GM21619 (cell line): Measurements from ENCODE around the gene KCNQ1OT1.

Experiments
- ATAC-seq: cut with Tn5 transposase; IDR thresholded peaks from one replicate; pipeline ENCODE4 v1.9.1; 2021; ENCODE audit not compliant: unreplicated experiment

The KCNQ1OT1 gene

GRCh38 chr11:2703363-2704141 is 3.8 kb upstream of the KCNQ1OT1 start:
- no peak for ATAC-seq

- no peak for ATAC-seq
Observed at GRCh38 chr11:2702771-2703362, 3.1 kb upstream of the KCNQ1OT1 start.

GRCh38 chr11:2701898-2702434 is 2.2 kb upstream of the KCNQ1OT1 start:
- ATAC-seq, result no peak

GRCh38 chr11:2701230-2701629 is 1.4 kb upstream of the KCNQ1OT1 start:
- no peak for ATAC-seq

- ATAC-seq, result no peak
Observed at GRCh38 chr11:2700415-2701211, 819 bp upstream of the KCNQ1OT1 start.

- ATAC-seq, result no peak
Observed at GRCh38 chr11:2699185-2699530, 636 bp downstream of the KCNQ1OT1 start.

GRCh38 chr11:2698386-2699184 is 1.2 kb downstream of the KCNQ1OT1 start:
- ATAC-seq, result no peak

- ATAC-seq, result no peak
Observed at GRCh38 chr11:2697866-2698265, 1.9 kb downstream of the KCNQ1OT1 start.

- ATAC-seq, result no peak
Observed at GRCh38 chr11:2696455-2696854, 3.3 kb downstream of the KCNQ1OT1 start.

- ATAC-seq, result no peak
Observed at GRCh38 chr11:2694995-2695939, 4.5 kb downstream of the KCNQ1OT1 start.

GRCh38 chr11:2694495-2694894 is 5.3 kb downstream of the KCNQ1OT1 start:
- no peak for ATAC-seq

GRCh38 chr11:2693271-2694261 is 6.2 kb downstream of the KCNQ1OT1 start:
- ATAC-seq, result no peak

GRCh38 chr11:2691991-2692875 is 7.6 kb downstream of the KCNQ1OT1 start:
- ATAC-seq, result no peak

GRCh38 chr11:2691355-2691761 is 8.4 kb downstream of the KCNQ1OT1 start:
- no peak for ATAC-seq

GRCh38 chr11:2690596-2691354 is 9.0 kb downstream of the KCNQ1OT1 start:
- no peak for ATAC-seq

- no peak for ATAC-seq
Observed at GRCh38 chr11:2689651-2690575, 9.9 kb downstream of the KCNQ1OT1 start.
